Body of pancreas (tissue), 4 donors: Measurements from ENCODE around the gene THBS2. TPM values are rescaled to one million over a fixed set of nuclear protein-coding genes. Genes with fewer than 3 reads are reported as not detected.

Experiments used
- ATAC-seq: fragments of 150-250 bp; one replicate; pipeline ENCODE4 v1.9.1; 2016
- DNase-seq, 4 donors: peaks; one replicate each; pipeline ENCODE4 v3.0.0-alpha.2; 2019
- H3K27ac ChIP-seq, 4 donors: fragments of 200-600 bp; sonication (generic); 1 replicate in 3 of 4; 2 replicates in 1 of 4; pipeline versions ENCODE4 v1.5.1 to v1.6.1; 2016 to 2019; ENCODE audit warnings: mild to moderate bottlenecking in 1 of 4, mixed read lengths in 1 of 4, moderate library complexity in 1 of 4
- H3K27me3 ChIP-seq, 2 donors: fragments of 200-600 bp; sonication (generic); one replicate each; pipeline ENCODE4 v1.6.0; 2016; ENCODE audit warnings: mild to moderate bottlenecking in 1 of 2
- H3K36me3 ChIP-seq, 2 donors: fragments of 200-600 bp; sonication (generic); replicated peaks in 1 of 2; 2 replicates each; pipeline ENCODE4 v1.5.1; 2016; ENCODE audit warnings: low read depth in 2 of 2; ENCODE audit not compliant: insufficient read depth in 1 of 2
- H3K4me1 ChIP-seq: fragments of 200-600 bp; sonication (generic); one replicate; pipeline ENCODE4 v1.6.0; 2016
- H3K4me3 ChIP-seq, 2 donors: fragments of 200-600 bp; sonication (generic); 1 replicate in 1 of 2; 2 replicates in 1 of 2; pipeline ENCODE4 v1.5.1; 2016 to 2019
- H3K9me3 ChIP-seq, 3 donors: fragments of 200-600 bp; sonication (generic); 1 replicate in 2 of 3; 2 replicates in 1 of 3; pipeline ENCODE4 v1.5.1; 2016
- CTCF ChIP-seq, 7 experiments: fragments of 450-650 bp in 4 of 7; fragments of 200-600 bp in 3 of 7; sonication (generic) in 3 of 7; IDR thresholded peaks; one replicate each; pipeline ENCODE4 v1.5.1; 2016 to 2019; ENCODE audit warnings: antibody characterized with exemption in 7 of 7
- POLR2A ChIP-seq, 3 donors: fragments of 450-650 bp; IDR thresholded peaks; one replicate each; pipeline ENCODE4 v1.6.1; 2016; ENCODE audit warnings: antibody characterized with exemption in 3 of 3, mild to moderate bottlenecking in 2 of 3
- WGBS, 2 donors: methylation state at CpG; one replicate each; pipeline ENCODE4 v1.1.5; 2017; 5-methylcytosine and 5-hydroxymethylcytosine counted together
- intact Hi-C: fragments of 100-400 bp; cut with DNase I; formaldehyde crosslinking; loops from one replicate; pipeline ENCODE4 v1.15.1; 2023
- total RNA-seq, 2 donors: library from RNA; depleted of rRNA; stranded (reverse); fragments of >200 nt; gene quantifications; one replicate each; pipeline ENCODE4 v1.1.0, GENCODE V29; 2016

THBS2 gene
- total RNA-seq, 2 donors from 2014 or later, result 8.9 to 9.6 TPM

DNA sequence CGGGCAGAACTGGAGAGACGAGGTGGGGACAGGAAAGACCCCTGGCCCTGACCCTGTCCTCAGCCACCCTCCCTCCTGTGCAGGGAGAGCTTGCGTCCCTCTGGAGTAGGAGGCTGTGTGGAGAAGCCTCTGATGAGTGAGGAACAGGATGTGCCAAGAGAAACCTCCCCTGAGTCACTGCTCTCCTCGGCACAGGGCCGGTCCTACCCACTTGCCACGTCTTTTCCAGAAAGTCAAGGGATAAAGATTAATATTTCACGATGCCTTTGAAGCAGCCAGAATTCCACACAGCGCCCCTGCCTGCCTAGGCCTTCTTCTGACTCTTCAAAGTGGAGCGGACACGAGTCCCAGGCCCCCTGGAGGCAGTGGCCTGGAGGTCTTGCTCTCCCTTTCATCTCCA lies 34.9 kb upstream of the THBS2 start:
- intact Hi-C loops, result no loop called here
- no peak for TF ChIP-seq POLR2A (IDR thresholded peaks at IDR 0.05)
- TF ChIP-seq CTCF (IDR thresholded peaks at IDR 0.05), result no peak
- H3K4me1 ChIP-seq, result no peaks in the 10 kb centered on the region
- H3K27ac ChIP-seq, result no peak overlapping the region
- WGBS, 2 donors, result 68 to 71% methylated on average over 10 of the region's 10 CpGs
- H3K4me3 ChIP-seq, result no peak overlapping the region
- ATAC-seq, result no peak
- DNase-seq, result no peak
- H3K9me3 ChIP-seq, result no peaks in the 10 kb centered on the region
- no peaks in the 10 kb centered on the region for H3K36me3 ChIP-seq
- H3K27me3 ChIP-seq, result no peaks in the 10 kb centered on the region

DNA sequence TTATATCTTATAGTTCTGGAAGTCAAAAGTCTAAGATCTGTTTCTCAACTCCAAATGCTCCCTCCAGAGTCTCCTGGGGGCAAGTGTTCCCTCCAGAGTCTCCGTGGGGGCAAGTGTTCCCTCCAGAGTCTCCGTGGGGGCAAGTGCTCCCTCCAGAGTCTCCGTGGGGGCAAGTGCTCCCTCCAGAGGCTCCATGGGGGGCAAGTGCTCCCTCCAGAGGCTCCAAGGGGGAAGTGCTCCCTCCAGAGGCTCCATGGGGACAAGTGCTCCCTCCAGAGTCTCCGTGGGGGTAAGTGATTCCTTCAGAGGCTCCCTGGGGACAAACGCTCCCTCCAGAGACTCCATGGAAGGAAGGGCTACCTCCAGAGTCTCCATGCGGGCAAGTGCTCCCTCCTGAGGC lies 34.0 kb upstream of the THBS2 start:
- no peaks in the 10 kb centered on the region for H3K9me3 ChIP-seq
- intact Hi-C loops, result no loop called here

GRCh38 chr6:169286961-169287360 lies 33.3 kb upstream of the THBS2 start:
- 59 to 72% methylated on average over 7 of the region's 7 CpGs for WGBS, 2 donors
- intact Hi-C loops, result no loop called here
- no peaks in the 10 kb centered on the region for H3K36me3 ChIP-seq

More for the DNA sequence above, 34.0 kb upstream of the THBS2 start:
- no peak for ATAC-seq
- WGBS, 2 donors, result 44 to 68% methylated on average over 4 to 6 of the region's 6 CpGs
- Histone ChIP-seq H3K27me3 (no peaks in the 10 kb centered on the region), H3K4me1 (no peaks in the 10 kb centered on the region), H3K4me3 (no peak overlapping the region), H3K27ac (no peak overlapping the region), H3K36me3 (no peaks in the 10 kb centered on the region)
- DNase-seq, result no peak
- TF ChIP-seq CTCF (IDR thresholded peaks at IDR 0.05) (no peak), POLR2A (IDR thresholded peaks at IDR 0.05) (no peak)

DNA sequence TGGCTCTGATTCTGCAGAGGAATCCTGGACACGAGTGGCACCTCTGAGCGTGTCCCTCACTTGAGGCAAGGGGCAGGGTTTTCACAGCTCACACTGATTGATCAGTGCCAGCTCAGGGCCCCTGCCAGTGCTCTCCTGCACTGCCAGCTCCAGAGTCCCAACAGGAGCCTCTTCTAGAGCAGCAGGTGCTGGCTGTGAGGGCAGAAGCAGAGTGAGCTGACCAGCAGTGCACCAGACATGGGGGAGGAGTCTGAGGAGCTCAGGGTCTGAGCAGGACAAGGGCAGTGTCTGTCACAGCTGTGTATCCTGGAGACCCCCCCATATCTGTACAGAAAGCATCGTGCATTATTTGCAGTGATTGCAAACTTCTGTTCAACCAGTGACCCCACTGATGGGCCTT lies 31.5 kb upstream of the THBS2 start:
- Histone ChIP-seq H3K4me1 (no peaks in the 10 kb centered on the region), H3K36me3 (no peaks in the 10 kb centered on the region), H3K27me3 (no peaks in the 10 kb centered on the region), H3K9me3 (no peaks in the 10 kb centered on the region), H3K4me3 (no peak overlapping the region), H3K27ac (no peak overlapping the region)
- TF ChIP-seq CTCF (IDR thresholded peaks at IDR 0.05), result no peak
- no peak for TF ChIP-seq POLR2A (IDR thresholded peaks at IDR 0.05)
- DNase-seq, result no peak
- 63 to 86% methylated on average over 1 to 3 of the region's 3 CpGs for WGBS, 2 donors
- intact Hi-C loops, result no loop called here
- no peak for ATAC-seq

More at GRCh38 chr6:169286961-169287360, 33.3 kb upstream of the THBS2 start:
- Histone ChIP-seq H3K27me3 (no peaks in the 10 kb centered on the region), H3K4me1 (no peaks in the 10 kb centered on the region), H3K27ac (no peak overlapping the region), H3K4me3 (no peak overlapping the region), H3K9me3 (no peaks in the 10 kb centered on the region)
- TF ChIP-seq CTCF (IDR thresholded peaks at IDR 0.05) (no peak), POLR2A (IDR thresholded peaks at IDR 0.05) (no peak)
- DNase-seq (no peak), ATAC-seq (no peak)

GRCh38 chr6:169283924-169284323 lies 30.3 kb upstream of the THBS2 start:
- no peak overlapping the region for H3K4me3 ChIP-seq
- no peaks in the 10 kb centered on the region for H3K4me1 ChIP-seq
- WGBS, 2 donors, result 76 to 80% methylated on average over 1 of the region's 1 CpG
- ATAC-seq (no peak), DNase-seq (no peak)
- no peaks in the 10 kb centered on the region for H3K36me3 ChIP-seq
- no peak for TF ChIP-seq CTCF (IDR thresholded peaks at IDR 0.05)
- no peak for TF ChIP-seq POLR2A (IDR thresholded peaks at IDR 0.05)
- H3K27ac ChIP-seq, result no peak overlapping the region
- intact Hi-C loops, result no loop called here
- no peaks in the 10 kb centered on the region for H3K9me3 ChIP-seq
- no peaks in the 10 kb centered on the region for H3K27me3 ChIP-seq
